Measurements from ENCODE around the gene RIC3.

RIC3 gene

DNA sequence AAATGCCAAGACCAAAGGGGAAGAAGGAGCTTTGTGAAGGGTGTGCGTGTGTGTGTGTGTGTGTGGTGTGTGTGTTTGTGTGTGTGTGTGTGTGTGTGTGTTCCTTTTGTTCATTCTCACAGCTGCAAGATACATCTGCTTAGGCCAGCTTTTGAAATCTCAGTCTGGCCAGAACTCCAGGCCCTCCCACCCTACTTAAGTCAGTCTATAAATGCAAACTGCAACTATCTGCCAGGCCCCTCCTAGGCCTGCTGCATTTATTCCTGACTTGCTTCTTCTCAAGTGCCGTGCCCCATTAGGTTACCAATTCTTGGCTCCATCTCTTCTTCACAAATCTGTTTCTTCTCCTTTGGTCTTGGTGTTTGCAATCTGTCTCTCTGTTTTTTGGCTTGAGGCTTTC, 21.6 kb upstream of the RIC3 start:
- TF ChIP-seq PPARA (CRISPR knock-in tag; IDR thresholded peaks at IDR 0.05; ENCODE audit: borderline replicate concordance) (no peak), ZNF70 (CRISPR knock-in tag; IDR thresholded peaks at IDR 0.05) (no peak)

GRCh38 chr11:8186429-8186828, 17.6 kb upstream of the RIC3 start:
- TF ChIP-seq PPARA (CRISPR knock-in tag; IDR thresholded peaks at IDR 0.05; ENCODE audit: borderline replicate concordance): no peak
- no peak for TF ChIP-seq ZC3H10 (CRISPR knock-in tag; IDR thresholded peaks at IDR 0.05)
- TF ChIP-seq OSR1 (CRISPR knock-in tag; IDR thresholded peaks at IDR 0.05): no peak
- TF ChIP-seq GLIS3 (CRISPR knock-in tag; IDR thresholded peaks at IDR 0.05): no peak
- TF ChIP-seq BACH2 (CRISPR knock-in tag; IDR thresholded peaks at IDR 0.05; ENCODE audit: borderline replicate concordance): no peak
- no peak for TF ChIP-seq ZNF70 (CRISPR knock-in tag; IDR thresholded peaks at IDR 0.05)
- no peak for TF ChIP-seq ESRRG (CRISPR knock-in tag; IDR thresholded peaks at IDR 0.05)
- no peak for TF ChIP-seq CSDC2 (CRISPR knock-in tag; IDR thresholded peaks at IDR 0.05)
- TF ChIP-seq ZNF8 (CRISPR knock-in tag; IDR thresholded peaks at IDR 0.05): no peak
- TF ChIP-seq PATZ1 (CRISPR knock-in tag; IDR thresholded peaks at IDR 0.05; ENCODE audit: borderline replicate concordance): no peak
- TF ChIP-seq ISL1 (CRISPR knock-in tag; IDR thresholded peaks at IDR 0.05): no peak
- no peak for ATAC-seq

More for the DNA sequence above, 21.6 kb upstream of the RIC3 start:
- ATAC-seq: no peak

DNA sequence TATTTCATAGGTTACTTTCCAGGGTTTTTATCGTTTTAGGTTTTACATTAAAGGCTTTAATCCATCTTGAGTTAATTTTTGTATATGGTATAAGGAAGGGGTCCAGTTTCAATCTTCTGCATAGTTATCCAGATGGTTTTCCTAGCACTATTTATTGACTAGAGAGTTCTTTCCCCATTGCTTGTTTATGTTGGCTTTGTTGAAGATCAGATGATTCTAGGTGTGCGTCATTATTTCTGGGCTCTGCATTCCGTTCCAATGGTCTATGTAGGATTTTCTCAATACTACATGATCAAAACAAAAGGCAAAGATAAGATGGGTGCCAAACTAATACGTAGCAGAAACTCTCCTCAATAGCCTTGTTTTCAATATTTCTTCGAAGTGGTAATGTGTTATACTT, 14.3 kb upstream of the RIC3 start:
- TF ChIP-seq OSR1 (CRISPR knock-in tag; IDR thresholded peaks at IDR 0.05) (no peak), RARB (CRISPR knock-in tag; IDR thresholded peaks at IDR 0.05) (no peak), TOX (CRISPR knock-in tag; IDR thresholded peaks at IDR 0.05; ENCODE audit: borderline replicate concordance) (no peak), CSRNP3 (CRISPR knock-in tag; IDR thresholded peaks at IDR 0.05) (no peak), ZNF70 (CRISPR knock-in tag; IDR thresholded peaks at IDR 0.05) (no peak), ZNF8 (CRISPR knock-in tag; IDR thresholded peaks at IDR 0.05) (no peak), SNAI2 (CRISPR knock-in tag; IDR thresholded peaks at IDR 0.05) (no peak), BACH2 (CRISPR knock-in tag; IDR thresholded peaks at IDR 0.05; ENCODE audit: borderline replicate concordance) (no peak), ISL1 (CRISPR knock-in tag; IDR thresholded peaks at IDR 0.05) (no peak), ESRRG (CRISPR knock-in tag; IDR thresholded peaks at IDR 0.05) (no peak), ZNF565 (CRISPR knock-in tag; conservative IDR thresholded peaks at IDR 0.05; ENCODE audit: low read depth) (no peak), CSDC2 (CRISPR knock-in tag; IDR thresholded peaks at IDR 0.05) (no peak), ZFP3 (CRISPR knock-in tag; IDR thresholded peaks at IDR 0.05) (no peak), ZC3H10 (CRISPR knock-in tag; IDR thresholded peaks at IDR 0.05) (no peak)
- TF ChIP-seq, protein P1, sequence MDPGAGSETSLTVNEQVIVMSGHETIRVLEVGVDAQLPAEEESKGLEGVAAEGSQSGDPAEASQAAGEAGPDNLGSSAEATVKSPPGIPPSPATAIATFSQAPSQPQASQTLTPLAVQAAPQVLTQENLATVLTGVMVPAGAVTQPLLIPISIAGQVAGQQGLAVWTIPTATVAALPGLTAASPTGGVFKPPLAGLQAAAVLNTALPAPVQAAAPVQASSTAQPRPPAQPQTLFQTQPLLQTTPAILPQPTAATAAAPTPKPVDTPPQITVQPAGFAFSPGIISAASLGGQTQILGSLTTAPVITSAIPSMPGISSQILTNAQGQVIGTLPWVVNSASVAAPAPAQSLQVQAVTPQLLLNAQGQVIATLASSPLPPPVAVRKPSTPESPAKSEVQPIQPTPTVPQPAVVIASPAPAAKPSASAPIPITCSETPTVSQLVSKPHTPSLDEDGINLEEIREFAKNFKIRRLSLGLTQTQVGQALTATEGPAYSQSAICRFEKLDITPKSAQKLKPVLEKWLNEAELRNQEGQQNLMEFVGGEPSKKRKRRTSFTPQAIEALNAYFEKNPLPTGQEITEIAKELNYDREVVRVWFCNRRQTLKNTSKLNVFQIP (CRISPR knock-in tag; IDR thresholded peaks at IDR 0.05; ENCODE audit: borderline replicate concordance, low read depth): no peak

DNA sequence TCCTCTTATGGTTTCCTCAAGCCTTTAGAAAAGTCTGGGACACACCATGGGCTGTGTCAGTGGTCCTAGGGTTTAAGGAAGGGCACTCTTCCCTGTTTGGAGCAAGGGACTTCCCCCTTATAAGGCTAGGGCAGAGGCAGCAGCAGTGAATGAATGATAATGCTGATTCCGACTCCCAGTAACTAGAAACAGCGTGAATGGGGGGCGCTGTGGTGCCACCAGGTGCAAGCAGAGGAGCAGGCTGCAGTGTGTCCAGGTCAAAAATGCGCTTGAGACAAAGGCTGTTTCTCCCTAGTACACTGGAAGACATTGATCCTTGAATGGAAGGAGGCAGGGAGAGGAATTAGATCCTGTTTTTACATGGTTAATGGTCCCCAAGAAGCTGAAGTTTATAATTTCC, 11.6 kb upstream of the RIC3 start:
- ATAC-seq: no peak
- no peak for TF ChIP-seq CSRNP3 (CRISPR knock-in tag; IDR thresholded peaks at IDR 0.05)
- TF ChIP-seq RARB (CRISPR knock-in tag; IDR thresholded peaks at IDR 0.05): no peak
- TF ChIP-seq TSHZ2 (CRISPR knock-in tag; IDR thresholded peaks at IDR 0.05): no peak
- no peak for TF ChIP-seq OSR1 (CRISPR knock-in tag; IDR thresholded peaks at IDR 0.05)
- TF ChIP-seq ESRRG (CRISPR knock-in tag; IDR thresholded peaks at IDR 0.05): no peak
- TF ChIP-seq ZNF565 (CRISPR knock-in tag; conservative IDR thresholded peaks at IDR 0.05; ENCODE audit: low read depth): no peak
- no peak for TF ChIP-seq ZNF70 (CRISPR knock-in tag; IDR thresholded peaks at IDR 0.05)
- TF ChIP-seq CSDC2 (CRISPR knock-in tag; IDR thresholded peaks at IDR 0.05): no peak
- TF ChIP-seq ISL1 (CRISPR knock-in tag; IDR thresholded peaks at IDR 0.05): no peak
- no peak for TF ChIP-seq TCF4 (CRISPR knock-in tag; IDR thresholded peaks at IDR 0.05; ENCODE audit: borderline replicate concordance)
- TF ChIP-seq, protein P1 (CRISPR knock-in tag; IDR thresholded peaks at IDR 0.05; ENCODE audit: borderline replicate concordance, low read depth): no peak
- TF ChIP-seq, protein P2, sequence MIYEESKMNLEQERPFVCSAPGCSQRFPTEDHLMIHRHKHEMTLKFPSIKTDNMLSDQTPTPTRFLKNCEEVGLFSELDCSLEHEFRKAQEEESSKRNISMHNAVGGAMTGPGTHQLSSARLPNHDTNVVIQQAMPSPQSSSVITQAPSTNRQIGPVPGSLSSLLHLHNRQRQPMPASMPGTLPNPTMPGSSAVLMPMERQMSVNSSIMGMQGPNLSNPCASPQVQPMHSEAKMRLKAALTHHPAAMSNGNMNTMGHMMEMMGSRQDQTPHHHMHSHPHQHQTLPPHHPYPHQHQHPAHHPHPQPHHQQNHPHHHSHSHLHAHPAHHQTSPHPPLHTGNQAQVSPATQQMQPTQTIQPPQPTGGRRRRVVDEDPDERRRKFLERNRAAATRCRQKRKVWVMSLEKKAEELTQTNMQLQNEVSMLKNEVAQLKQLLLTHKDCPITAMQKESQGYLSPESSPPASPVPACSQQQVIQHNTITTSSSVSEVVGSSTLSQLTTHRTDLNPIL (CRISPR knock-in tag; IDR thresholded peaks at IDR 0.05; ENCODE audit: low read depth): no peak
- TF ChIP-seq ZFP3 (CRISPR knock-in tag; IDR thresholded peaks at IDR 0.05): no peak
- no peak for TF ChIP-seq ARNTL (CRISPR knock-in tag; IDR thresholded peaks at IDR 0.05; ENCODE audit: borderline replicate concordance, low read depth)
- no peak for TF ChIP-seq SNAI2 (CRISPR knock-in tag; IDR thresholded peaks at IDR 0.05)
- no peak for TF ChIP-seq ZC3H10 (CRISPR knock-in tag; IDR thresholded peaks at IDR 0.05)

More for the DNA sequence above, 14.3 kb upstream of the RIC3 start:
- no peak for ATAC-seq
